Natural killer cell treated with Interleukin-12 subunit alpha and Interleukin-12 subunit beta and Interleukin-15 and Interleukin-18, amount 100 ng/mL, for 72 hours (primary cell): ENCODE measurements around the gene MARCHF11. TPM values are rescaled to one million over a fixed set of nuclear protein-coding genes. Genes with fewer than 3 reads are reported as not detected.

Experiments used
- ATAC-seq, 2 donors: fragments of 150-1000 bp; cut with Tn5 transposase in 1 of 2; sonication (Bioruptor Pico), chemical (Tn5 transposase) in 1 of 2; 2 replicates each; pipeline ENCODE4 v1.10.0; 2021
- DNase-seq: peaks from one replicate; pipeline ENCODE4 v3.0.0; 2022; ENCODE audit warnings: low spot score
- H3K27ac Mint-ChIP-seq, 2 donors: 1 replicate in 1 of 2; 2 replicates in 1 of 2; pipeline ENCODE4 v1.8.0; 2022; ENCODE audit warnings: mixed read lengths in 2 of 2, mild to moderate bottlenecking in 1 of 2, moderate library complexity in 1 of 2
- H3K27me3 Mint-ChIP-seq, 2 donors: 1 replicate in 1 of 2; 2 replicates in 1 of 2; pipeline ENCODE4 v1.8.0; 2022; ENCODE audit warnings: mixed read lengths in 2 of 2
- H3K36me3 Mint-ChIP-seq: one replicate; pipeline ENCODE4 v1.8.0; 2022; ENCODE audit warnings: mixed read lengths
- H3K4me1 Mint-ChIP-seq, 2 donors: 1 replicate in 1 of 2; 2 replicates in 1 of 2; pipeline ENCODE4 v1.8.0; 2022; ENCODE audit warnings: low read depth in 2 of 2, mixed read lengths in 2 of 2, mild to moderate bottlenecking in 1 of 2
- H3K4me3 Mint-ChIP-seq: one replicate; pipeline ENCODE4 v1.8.0; 2022; ENCODE audit warnings: mixed read lengths
- H3K9me3 Mint-ChIP-seq: 2 replicates; pipeline ENCODE4 v1.8.0; 2022; ENCODE audit warnings: mixed read lengths
- total RNA-seq, 2 donors: library from RNA; stranded (reverse); gene quantifications; one replicate each; pipeline ENCODE4 v1.2.3, GENCODE V29; 2022

MARCHF11 gene, protein sequence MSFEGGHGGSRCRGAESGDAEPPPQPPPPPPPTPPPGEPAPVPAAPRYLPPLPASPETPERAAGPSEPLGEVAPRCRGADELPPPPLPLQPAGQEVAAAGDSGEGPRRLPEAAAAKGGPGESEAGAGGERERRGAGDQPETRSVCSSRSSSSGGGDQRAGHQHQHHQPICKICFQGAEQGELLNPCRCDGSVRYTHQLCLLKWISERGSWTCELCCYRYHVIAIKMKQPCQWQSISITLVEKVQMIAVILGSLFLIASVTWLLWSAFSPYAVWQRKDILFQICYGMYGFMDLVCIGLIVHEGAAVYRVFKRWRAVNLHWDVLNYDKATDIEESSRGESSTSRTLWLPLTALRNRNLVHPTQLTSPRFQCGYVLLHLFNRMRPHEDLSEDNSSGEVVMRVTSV
- not detected for total RNA-seq

DNA sequence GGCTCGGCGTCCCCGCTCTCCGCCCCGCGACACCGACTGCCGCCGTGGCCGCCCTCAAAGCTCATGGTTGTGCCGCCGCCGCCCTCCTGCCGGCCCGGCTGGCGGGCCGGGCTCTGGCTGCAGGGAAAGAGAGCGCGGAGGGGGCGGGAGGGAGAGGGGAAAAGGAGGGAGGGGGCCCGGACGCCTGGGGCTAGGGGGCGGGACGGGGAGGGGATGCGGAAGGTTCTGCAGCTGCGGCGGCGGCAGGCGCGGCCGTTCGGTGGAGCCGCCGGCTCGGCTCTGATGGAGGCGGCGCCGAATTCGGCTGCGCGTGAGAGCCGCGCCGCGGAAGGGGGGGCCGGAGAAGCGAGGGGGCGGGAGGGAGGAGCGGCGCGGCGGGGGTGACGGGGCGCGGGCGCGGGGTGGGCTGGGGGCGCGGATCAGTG, at the start of gene MARCHF11:
Gene MARCHF11 (minus strand): TSS at position 281 of the 425 bp plus-strand sequence. CDS start 216 bp downstream, at position 65.
- Mint-ChIP-seq H3K9me3 (peaks cover 9% of the 10 kb centered on the region), H3K27me3 (peaks cover 22 to 25% of the 10 kb centered on the region in 2 donors), H3K4me3 (no peak within 1 kb of the TSS), H3K27ac (no peak within 1 kb of the TSS), H3K4me1 (peaks cover 0 to 4% of the 10 kb centered on the region in 2 donors), H3K36me3 (peaks cover 22% of the 10 kb centered on the region)
- ATAC-seq (no peak), DNase-seq (no peak)

DNA sequence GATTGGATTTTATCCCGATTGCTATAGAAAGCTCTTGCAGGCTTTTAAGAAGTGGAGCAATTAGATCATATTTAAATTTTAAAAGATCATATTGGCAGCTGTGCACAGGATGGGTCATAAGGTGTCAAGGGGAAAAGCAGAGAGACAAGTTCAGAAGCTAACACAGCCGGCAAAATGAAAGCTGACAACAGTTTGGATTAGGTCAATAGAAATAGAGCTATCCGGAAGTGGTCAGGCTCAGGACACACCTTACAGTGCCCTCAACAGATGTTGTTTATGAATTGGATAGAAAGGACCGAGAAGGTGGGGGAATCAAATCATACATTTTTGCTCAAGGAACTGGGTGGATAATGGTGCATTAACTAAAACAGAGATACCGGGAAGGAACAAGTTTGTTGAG, 46.3 kb upstream of the MARCHF11 start:
- Mint-ChIP-seq H3K27ac (no peak overlapping the region), H3K9me3 (peaks cover 6% of the 10 kb centered on the region), H3K36me3 (no peaks in the 10 kb centered on the region), H3K27me3 (no peaks in the 10 kb centered on the region), H3K4me1 (no peaks in the 10 kb centered on the region), H3K4me3 (no peak overlapping the region)
- ATAC-seq (no peak), DNase-seq (no peak)

DNA sequence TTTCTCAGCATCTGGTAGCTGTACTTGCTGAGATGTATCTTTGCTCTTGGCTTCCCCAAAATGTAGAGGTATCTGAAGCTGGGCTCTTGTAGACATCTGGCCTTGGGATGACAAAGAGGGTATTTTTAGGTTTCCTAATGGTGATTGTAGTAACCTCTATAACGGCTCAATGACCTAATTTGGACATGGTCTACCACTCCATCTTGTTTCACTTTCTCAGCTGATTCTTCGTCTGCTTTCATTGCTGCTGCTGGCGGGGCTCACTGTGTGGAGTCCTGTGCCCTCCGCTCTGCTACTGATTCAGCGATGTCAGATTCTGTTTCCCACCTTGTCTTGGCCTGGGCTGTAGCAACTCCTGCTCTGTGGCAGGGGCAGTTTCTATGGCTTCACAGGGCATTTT, 12.7 kb upstream of the MARCHF11 start:
- Mint-ChIP-seq H3K9me3 (peaks cover 12% of the 10 kb centered on the region), H3K36me3 (peaks cover 6% of the 10 kb centered on the region), H3K4me3 (no peak overlapping the region), H3K27ac (no peak overlapping the region), H3K4me1 (no peaks in the 10 kb centered on the region), H3K27me3 (no peaks in the 10 kb centered on the region)
- DNase-seq: no peak
- no peak for ATAC-seq

DNA sequence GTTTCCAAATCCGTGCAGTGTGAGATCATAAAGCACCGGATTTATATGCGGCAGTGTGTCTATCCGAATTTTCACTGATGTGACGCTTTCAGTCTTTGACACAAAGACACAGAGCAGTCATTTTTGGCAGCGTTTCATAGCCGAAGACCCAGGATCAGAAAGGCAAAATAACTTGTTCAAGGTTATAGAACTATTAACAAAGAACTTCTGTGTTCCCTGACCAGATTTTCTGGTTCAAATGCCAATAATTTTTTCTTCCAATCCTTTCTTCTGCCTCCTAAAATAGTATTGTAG, 1.1 kb upstream of the MARCHF11 start:
- H3K36me3 Mint-ChIP-seq: peaks cover 22% of the 10 kb centered on the region
- DNase-seq (no peak), ATAC-seq (no peak)
- peaks cover 22 to 25% of the 10 kb centered on the region in 2 donors for H3K27me3 Mint-ChIP-seq
- H3K4me1 Mint-ChIP-seq: peaks cover 0 to 4% of the 10 kb centered on the region in 2 donors
- H3K9me3 Mint-ChIP-seq: peaks cover 9% of the 10 kb centered on the region
- no peak overlapping the region for H3K4me3 Mint-ChIP-seq
- H3K27ac Mint-ChIP-seq: no peak overlapping the region

DNA sequence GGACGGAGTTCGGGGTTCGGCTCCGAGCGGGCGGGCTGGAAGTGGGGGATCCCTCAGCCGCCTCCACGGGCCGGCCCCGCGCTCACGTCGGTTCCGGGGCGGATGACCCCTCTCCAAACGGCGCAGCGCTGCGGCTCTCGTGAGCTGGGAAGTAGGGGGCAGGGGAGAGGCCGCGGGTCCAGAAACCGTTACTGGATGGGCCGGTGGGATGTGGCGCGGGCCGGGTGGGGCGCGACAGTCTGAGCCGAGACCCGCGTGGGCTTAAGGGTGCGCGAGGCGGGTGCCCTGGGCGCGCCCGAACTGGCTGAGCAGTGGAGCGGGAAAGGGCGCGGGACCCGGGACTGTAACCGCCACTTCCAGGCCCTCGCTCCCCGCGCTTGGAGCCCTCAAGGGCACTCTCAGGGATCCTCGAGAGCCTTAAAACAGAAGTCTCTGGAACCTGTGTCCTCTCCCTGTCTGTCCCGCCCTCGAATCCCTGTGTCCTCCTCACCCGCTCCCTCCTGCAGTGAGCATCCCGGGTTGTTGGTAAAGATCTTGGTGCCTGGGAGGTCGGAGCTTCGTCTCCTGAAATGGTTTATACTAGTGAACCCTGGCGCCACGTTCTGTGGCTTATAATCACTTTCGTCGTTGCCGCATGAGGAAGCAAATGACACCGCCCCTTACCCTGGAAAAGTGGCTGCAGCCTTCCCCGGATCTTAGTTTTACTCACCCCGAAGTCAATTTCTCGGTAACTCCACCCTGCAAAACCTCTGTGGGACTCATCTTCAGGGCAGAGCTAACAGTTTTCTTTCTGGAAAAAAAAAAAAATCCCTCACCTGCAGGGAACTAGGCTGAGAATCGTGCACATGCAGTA, 571 bp upstream of the MARCHF11 start:
- DNase-seq: no peak
- no peak overlapping the region for H3K4me3 Mint-ChIP-seq
- H3K27me3 Mint-ChIP-seq: peaks cover 22 to 25% of the 10 kb centered on the region in 2 donors
- H3K9me3 Mint-ChIP-seq: peaks cover 9% of the 10 kb centered on the region
- H3K27ac Mint-ChIP-seq: no peak overlapping the region
- H3K4me1 Mint-ChIP-seq: peaks cover 0 to 4% of the 10 kb centered on the region in 2 donors
- peak in 1 of 2 donors; percentile 11 for ATAC-seq
- peaks cover 22% of the 10 kb centered on the region for H3K36me3 Mint-ChIP-seq

DNA sequence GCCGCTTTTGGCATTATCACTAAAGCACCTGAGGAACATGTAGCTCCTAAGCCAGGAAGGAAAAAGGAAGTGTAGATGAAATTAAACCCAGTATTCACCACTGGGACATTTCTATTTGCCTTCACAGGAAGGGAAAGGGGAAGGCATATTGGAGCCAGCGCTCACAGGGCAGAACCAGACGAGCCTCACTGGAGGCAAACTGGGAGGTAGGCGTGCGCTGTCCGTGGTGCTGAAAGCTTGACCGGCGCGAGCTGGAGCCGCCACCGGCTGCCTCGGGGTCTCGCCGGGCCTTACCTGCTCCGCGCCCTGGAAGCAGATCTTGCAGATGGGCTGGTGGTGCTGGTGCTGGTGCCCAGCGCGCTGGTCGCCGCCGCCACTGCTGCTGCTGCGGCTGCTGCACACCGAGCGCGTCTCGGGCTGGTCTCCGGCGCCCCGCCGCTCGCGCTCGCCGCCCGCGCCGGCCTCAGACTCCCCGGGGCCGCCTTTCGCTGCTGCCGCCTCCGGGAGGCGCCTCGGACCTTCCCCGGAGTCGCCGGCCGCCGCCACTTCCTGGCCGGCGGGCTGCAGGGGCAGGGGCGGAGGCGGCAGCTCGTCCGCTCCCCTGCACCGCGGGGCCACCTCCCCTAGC, 732 bp downstream of the MARCHF11 start:
- no peak overlapping the region for H3K27ac Mint-ChIP-seq
- DNase-seq (no peak), ATAC-seq (no peak)

DNA sequence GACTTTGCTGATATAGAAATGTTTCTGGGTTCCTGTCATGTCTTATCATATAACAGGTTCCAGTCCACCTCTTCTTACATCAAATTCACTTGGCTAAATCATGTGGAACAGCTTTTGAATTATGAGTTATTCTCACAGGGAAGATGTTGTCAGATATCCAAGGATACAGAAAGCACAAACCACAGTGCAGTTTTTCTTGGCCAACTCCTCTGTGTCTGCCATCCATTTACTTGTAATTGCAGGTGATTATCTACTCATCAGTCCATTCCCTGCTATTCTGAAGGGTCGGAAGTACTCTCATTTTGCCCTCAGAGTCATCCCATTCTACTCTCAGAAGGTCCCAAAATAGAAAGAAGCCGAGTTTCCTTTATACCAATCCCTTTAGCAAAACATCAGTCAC, 10.0 kb downstream of the MARCHF11 start:
- no peak for ATAC-seq
- no peak overlapping the region for H3K27ac Mint-ChIP-seq
- no peaks in the 10 kb centered on the region for H3K36me3 Mint-ChIP-seq
- no peak for DNase-seq
- no peaks in the 10 kb centered on the region for H3K4me1 Mint-ChIP-seq
- peaks cover 24% of the 10 kb centered on the region for H3K9me3 Mint-ChIP-seq
- H3K27me3 Mint-ChIP-seq: no peaks in the 10 kb centered on the region
- H3K4me3 Mint-ChIP-seq: no peak overlapping the region

More for the DNA sequence above, 732 bp downstream of the MARCHF11 start:
- Mint-ChIP-seq H3K36me3 (peaks cover 22% of the 10 kb centered on the region), H3K27me3 (peaks cover 22 to 25% of the 10 kb centered on the region in 2 donors), H3K4me1 (peaks cover 0 to 4% of the 10 kb centered on the region in 2 donors), H3K9me3 (peaks cover 11% of the 10 kb centered on the region), H3K4me3 (no peak overlapping the region)

DNA sequence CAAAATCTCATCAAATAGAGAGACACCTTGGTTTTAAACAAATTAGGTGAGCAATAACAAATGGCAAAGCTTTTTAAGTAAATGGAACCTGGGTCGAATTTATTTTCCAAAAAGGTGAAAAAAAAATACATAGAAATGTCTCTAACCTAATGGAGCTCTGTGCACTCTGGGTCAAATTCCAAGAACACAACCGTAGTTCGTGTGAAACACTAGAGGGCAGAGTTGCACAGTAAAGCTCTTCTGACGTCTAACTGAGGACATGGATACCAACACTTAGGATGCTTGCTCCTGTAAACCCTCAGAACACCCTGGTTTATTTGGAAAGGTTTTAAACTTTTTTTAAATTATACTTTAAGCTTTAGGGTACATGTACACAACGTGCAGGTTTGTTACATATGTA, 18.9 kb downstream of the MARCHF11 start:
- H3K4me3 Mint-ChIP-seq: no peak overlapping the region
- no peak overlapping the region for H3K27ac Mint-ChIP-seq
- DNase-seq (no peak), ATAC-seq (no peak)
- H3K4me1 Mint-ChIP-seq: no peaks in the 10 kb centered on the region
- no peaks in the 10 kb centered on the region for H3K36me3 Mint-ChIP-seq
- H3K9me3 Mint-ChIP-seq: peaks cover 6% of the 10 kb centered on the region
- no peaks in the 10 kb centered on the region for H3K27me3 Mint-ChIP-seq

DNA sequence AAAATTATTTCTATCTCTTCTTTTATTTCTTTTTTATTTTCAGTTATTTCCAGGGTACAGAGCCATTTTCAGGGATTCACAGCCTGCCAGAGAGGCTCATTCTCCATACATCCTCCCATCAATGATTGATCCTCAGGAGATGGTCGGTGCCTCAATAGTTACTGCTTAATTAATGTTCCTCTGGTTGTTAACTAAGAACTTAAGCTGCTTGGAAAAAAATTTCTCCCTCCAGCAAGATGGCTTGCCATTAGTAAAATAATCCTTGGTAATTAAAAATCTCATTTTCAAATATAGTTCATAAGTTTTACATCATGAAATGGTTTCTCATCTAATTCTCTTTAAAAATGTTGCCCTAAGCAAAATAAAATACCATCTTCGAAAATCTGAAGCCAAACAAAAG, 20.0 kb downstream of the MARCHF11 start:
- Mint-ChIP-seq H3K27me3 (no peaks in the 10 kb centered on the region), H3K36me3 (no peaks in the 10 kb centered on the region), H3K4me1 (no peaks in the 10 kb centered on the region), H3K4me3 (no peak overlapping the region), H3K27ac (no peak overlapping the region), H3K9me3 (no peaks in the 10 kb centered on the region)
- ATAC-seq (no peak), DNase-seq (no peak)

DNA sequence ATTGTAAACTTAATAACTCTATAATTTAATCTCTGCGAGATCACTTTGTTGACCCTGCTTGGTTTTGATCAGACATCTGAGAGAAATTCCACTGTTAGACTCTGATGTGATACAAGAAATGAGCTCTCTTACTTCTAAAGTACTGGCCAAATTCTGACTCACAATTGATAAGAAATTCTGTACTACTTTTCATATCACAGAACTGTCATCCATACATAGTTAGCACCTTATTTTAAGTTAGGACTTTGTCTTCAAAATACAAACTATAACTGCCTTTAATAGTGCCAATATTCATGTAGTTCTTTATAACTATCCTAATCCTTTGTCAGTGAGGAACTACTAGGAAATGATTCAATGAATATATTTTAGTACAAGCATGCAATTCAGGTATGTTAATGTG, 23.4 kb downstream of the MARCHF11 start:
- H3K27ac Mint-ChIP-seq: no peak overlapping the region
- no peaks in the 10 kb centered on the region for H3K27me3 Mint-ChIP-seq
- H3K9me3 Mint-ChIP-seq: no peaks in the 10 kb centered on the region
- no peaks in the 10 kb centered on the region for H3K36me3 Mint-ChIP-seq
- H3K4me3 Mint-ChIP-seq: no peak overlapping the region
- DNase-seq (no peak), ATAC-seq (no peak)
- H3K4me1 Mint-ChIP-seq: no peaks in the 10 kb centered on the region

DNA sequence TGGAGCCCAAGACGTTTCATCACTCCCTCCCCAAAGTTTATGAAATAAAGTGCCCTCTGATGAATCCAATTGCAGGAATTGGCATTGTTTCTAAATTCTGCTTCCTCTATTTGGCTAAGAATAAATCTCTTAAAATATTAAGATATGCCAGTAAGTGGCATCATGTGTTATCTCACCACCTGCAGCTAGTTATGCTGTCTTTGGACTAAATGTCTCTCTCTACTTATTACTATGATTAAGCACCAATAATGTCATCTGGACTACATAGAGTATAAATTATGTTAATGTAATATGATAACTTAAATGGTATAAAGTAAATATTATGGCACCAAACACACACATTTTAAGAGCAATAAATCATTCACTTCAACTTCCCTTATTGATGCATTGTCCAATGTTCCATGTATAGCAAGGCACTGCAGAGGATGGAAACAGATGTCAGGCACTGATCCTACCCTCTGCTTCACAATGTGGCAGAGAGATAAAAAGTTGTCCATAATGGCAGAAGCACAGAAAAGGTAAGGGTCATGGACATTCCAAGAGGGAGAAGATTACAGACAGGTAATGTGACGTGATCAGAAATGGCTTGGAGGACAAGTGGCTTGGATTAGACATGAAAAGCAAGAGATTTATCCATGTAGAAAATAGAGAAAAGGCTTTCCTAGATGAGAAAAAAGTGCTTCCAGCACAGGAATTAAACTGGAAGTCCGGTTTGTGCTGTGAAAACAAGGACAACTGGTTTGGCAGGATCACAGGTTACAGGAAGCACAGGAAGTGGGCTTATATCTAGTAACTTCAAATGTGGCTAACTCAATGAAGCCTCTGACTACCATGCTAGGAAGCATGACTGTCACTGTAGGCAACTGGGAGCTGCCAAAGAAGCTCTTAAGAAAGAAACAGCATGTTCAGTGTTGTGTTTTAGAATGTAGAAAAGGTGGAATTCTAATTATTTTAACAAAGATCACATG, 26.7 kb downstream of the MARCHF11 start:
- H3K27ac Mint-ChIP-seq: no peak overlapping the region
- no peak for DNase-seq
- no peak for ATAC-seq
- H3K4me3 Mint-ChIP-seq: no peak overlapping the region
- no peaks in the 10 kb centered on the region for H3K36me3 Mint-ChIP-seq
- peaks cover 9% of the 10 kb centered on the region for H3K9me3 Mint-ChIP-seq
- no peaks in the 10 kb centered on the region for H3K4me1 Mint-ChIP-seq
- no peaks in the 10 kb centered on the region for H3K27me3 Mint-ChIP-seq

DNA sequence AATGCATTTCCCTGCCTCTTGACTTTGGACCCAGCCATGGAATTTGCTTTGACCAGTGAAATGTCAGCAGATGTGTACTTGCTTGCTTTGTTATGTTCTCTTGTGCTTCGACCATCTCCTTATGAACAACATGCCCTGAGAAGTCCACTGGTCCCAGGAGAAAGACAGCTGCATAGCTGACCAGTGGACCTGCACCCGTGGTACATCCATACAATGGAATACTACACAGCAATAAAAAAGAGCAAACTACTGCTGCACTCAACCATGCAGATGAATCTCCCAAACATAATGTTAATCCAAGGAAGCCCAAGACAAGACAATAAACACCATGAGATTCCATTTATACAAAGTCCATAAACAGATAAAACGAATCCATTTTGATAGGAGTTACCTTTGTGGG, 30.0 kb downstream of the MARCHF11 start:
- ATAC-seq: no peak
- H3K27ac Mint-ChIP-seq: no peak overlapping the region
- H3K36me3 Mint-ChIP-seq: peaks cover 2% of the 10 kb centered on the region
- no peak for DNase-seq
- no peaks in the 10 kb centered on the region for H3K4me1 Mint-ChIP-seq
- H3K4me3 Mint-ChIP-seq: no peak overlapping the region
- H3K9me3 Mint-ChIP-seq: peaks cover 19% of the 10 kb centered on the region
- H3K27me3 Mint-ChIP-seq: no peaks in the 10 kb centered on the region
